Panc1 (cell line): ENCODE data around the gene THEM4. TPM values are rescaled to one million over a fixed set of nuclear protein-coding genes. Genes with fewer than 3 reads are reported as not detected.
"Not testable (repeated sequence)": the region's sequence is repeated elsewhere in the genome, so short reads cannot be mapped to it uniquely, and the experiment has no call there.

ENCODE experiments used
- ATAC-seq: fragments of 200-7000 bp; cut with Tn5 transposase; 2 replicates; pipeline ENCODE4 v1.9.1; 2020; ENCODE audit warnings: mild to moderate bottlenecking, moderate library complexity
- BruUV-seq: library from RNA; stranded (reverse); fragments of 400-500 nt; replicated peaks from 2 replicates; lab custom pipeline; 2021; lab: Mats Ljungman, UMichigan
- CTCF ChIA-PET: fragments of 300-600 bp; sonication (Branson Sonifier 250); formaldehyde crosslinking; loops from one replicate; lab custom pipeline; 2022; ENCODE audit warnings: antibody characterized with exemption; lab: Charles Lee
- POLR2A ChIA-PET: fragments of 300-600 bp; sonication (Branson Sonifier 250); formaldehyde crosslinking; loops from one replicate; lab custom pipeline; 2022; ENCODE audit warnings: antibody characterized with exemption; lab: Charles Lee
- DNase-seq: peaks from one replicate; pipeline ENCODE4 v3.0.0-alpha.2; 2010; ENCODE audit warnings: low read depth, low spot score
- H3K27ac ChIP-seq: 2 replicates; pipeline ENCODE4 v1.5.1; 2011; ENCODE audit warnings: mild to moderate bottlenecking, low read length, inconsistent platforms
- H3K27me3 ChIP-seq: fragments of 200-500 bp; sonication (Bioruptor generic); 2 replicates; pipeline ENCODE4 v1.6.0; 2014; ENCODE audit warnings: low read length, inconsistent platforms; ENCODE audit not compliant: control insufficient read depth, insufficient read depth
- H3K36me3 ChIP-seq: fragments of 200-500 bp; sonication (Bioruptor generic); 2 replicates; pipeline ENCODE4 v1.5.1; 2014; ENCODE audit warnings: inconsistent platforms, mild to moderate bottlenecking, low read length, moderate library complexity; ENCODE audit not compliant: control insufficient read depth, insufficient read depth
- H3K4me1 ChIP-seq: 2 replicates; pipeline ENCODE4 v1.5.1; 2011; ENCODE audit warnings: inconsistent platforms, mild to moderate bottlenecking, low read length, moderate library complexity; ENCODE audit not compliant: control insufficient read depth, insufficient read depth
- H3K4me3 ChIP-seq, 2 experiments: 2 replicates each; pipeline ENCODE4 v1.5.1; 2011 to 2012; ENCODE audit warnings: low read depth in 2 of 2, low read length in 2 of 2, mild to moderate bottlenecking in 2 of 2, inconsistent platforms in 1 of 2, moderate library complexity in 1 of 2
- H3K9me3 ChIP-seq: fragments of 200-500 bp; sonication (Bioruptor generic); 2 replicates; pipeline ENCODE4 v1.5.1; 2014; ENCODE audit warnings: low read depth, mild to moderate bottlenecking, inconsistent platforms, low read length, moderate library complexity; ENCODE audit not compliant: control insufficient read depth, insufficient read depth
- CTCF ChIP-seq: fragments of 450-650 bp; IDR thresholded peaks from 2 replicates; pipeline ENCODE4 v1.5.1; 2017; ENCODE audit warnings: mild to moderate bottlenecking
- POLR2AphosphoS5 ChIP-seq: IDR thresholded peaks from 2 replicates; pipeline ENCODE4 v1.6.1; 2012; ENCODE audit warnings: mild to moderate bottlenecking, low read depth, low read length, moderate library complexity
- SIN3A ChIP-seq: IDR thresholded peaks from 2 replicates; pipeline ENCODE4 v1.6.1; 2012; ENCODE audit warnings: low read depth, mild to moderate bottlenecking, low read length, moderate library complexity, borderline replicate concordance; ENCODE audit not compliant: insufficient read depth
- TCF7L2 ChIP-seq: IDR thresholded peaks from 2 replicates; pipeline ENCODE4 v1.6.1; 2011; ENCODE audit warnings: mild to moderate bottlenecking, low read depth, low read length, inconsistent platforms
- in situ Hi-C: cut with HindIII; loops from 2 replicates; pipeline ENCODE4 v1.10.0; 2016; ENCODE audit warnings: low sequenced_read_pairs, low pct_unique_long_range_greater_than_20kb
- intact Hi-C: fragments of 100-400 bp; cut with micrococcal nuclease; formaldehyde crosslinking; loops from one replicate; pipeline ENCODE4 v1.10.0; 2022; ENCODE audit not compliant: unreplicated experiment
- total RNA-seq: library from RNA; stranded (reverse); gene quantifications from one replicate; pipeline ENCODE4 v1.2.1, GENCODE V29; 2021; ENCODE audit not compliant: unreplicated experiment
- TF ChIP-seq, protein P1 (sequence below), 2 experiments: IDR thresholded peaks; 2 replicates each; pipeline ENCODE4 v1.6.1; 2011 to 2012; ENCODE audit warnings: low read depth in 2 of 2, control low read depth in 1 of 2, low read length in 1 of 2, mild to moderate bottlenecking in 1 of 2, moderate library complexity in 1 of 2; ENCODE audit not compliant: insufficient read depth in 1 of 2

The THEM4 gene
- total RNA-seq, 1 experiment from 2014 or later: 21.8 TPM

GRCh38 chr1:151905070-151905442 lies 4.3 kb downstream of the THEM4 start:
- no peaks in the 10 kb centered on the region; the same call in 1 of the 2 replicates for H3K36me3 ChIP-seq
- CTCF ChIA-PET: no interaction called here
- no peak overlapping the region for H3K27ac ChIP-seq
- POLR2A ChIA-PET: interaction anchor here (0.5 kb wide), 1 partner anchor 21 kb away, joined by 4 read pairs; no protein-coding TSS in a partner anchor
- H3K4me1 ChIP-seq: peaks cover 1% of the 10 kb centered on the region; the same call in 1 of the 2 replicates
- H3K4me3 ChIP-seq: no peak overlapping the region
- ATAC-seq (no peak), DNase-seq (no peak)
- in situ Hi-C loops: no loop called here
- TF ChIP-seq TCF7L2 (no peak), CTCF (no peak), SIN3A (no peak), POLR2AphosphoS5 (no peak)
- TF ChIP-seq, protein P1, sequence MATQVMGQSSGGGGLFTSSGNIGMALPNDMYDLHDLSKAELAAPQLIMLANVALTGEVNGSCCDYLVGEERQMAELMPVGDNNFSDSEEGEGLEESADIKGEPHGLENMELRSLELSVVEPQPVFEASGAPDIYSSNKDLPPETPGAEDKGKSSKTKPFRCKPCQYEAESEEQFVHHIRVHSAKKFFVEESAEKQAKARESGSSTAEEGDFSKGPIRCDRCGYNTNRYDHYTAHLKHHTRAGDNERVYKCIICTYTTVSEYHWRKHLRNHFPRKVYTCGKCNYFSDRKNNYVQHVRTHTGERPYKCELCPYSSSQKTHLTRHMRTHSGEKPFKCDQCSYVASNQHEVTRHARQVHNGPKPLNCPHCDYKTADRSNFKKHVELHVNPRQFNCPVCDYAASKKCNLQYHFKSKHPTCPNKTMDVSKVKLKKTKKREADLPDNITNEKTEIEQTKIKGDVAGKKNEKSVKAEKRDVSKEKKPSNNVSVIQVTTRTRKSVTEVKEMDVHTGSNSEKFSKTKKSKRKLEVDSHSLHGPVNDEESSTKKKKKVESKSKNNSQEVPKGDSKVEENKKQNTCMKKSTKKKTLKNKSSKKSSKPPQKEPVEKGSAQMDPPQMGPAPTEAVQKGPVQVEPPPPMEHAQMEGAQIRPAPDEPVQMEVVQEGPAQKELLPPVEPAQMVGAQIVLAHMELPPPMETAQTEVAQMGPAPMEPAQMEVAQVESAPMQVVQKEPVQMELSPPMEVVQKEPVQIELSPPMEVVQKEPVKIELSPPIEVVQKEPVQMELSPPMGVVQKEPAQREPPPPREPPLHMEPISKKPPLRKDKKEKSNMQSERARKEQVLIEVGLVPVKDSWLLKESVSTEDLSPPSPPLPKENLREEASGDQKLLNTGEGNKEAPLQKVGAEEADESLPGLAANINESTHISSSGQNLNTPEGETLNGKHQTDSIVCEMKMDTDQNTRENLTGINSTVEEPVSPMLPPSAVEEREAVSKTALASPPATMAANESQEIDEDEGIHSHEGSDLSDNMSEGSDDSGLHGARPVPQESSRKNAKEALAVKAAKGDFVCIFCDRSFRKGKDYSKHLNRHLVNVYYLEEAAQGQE (IDR thresholded peaks at IDR 0.05; ENCODE audit: insufficient read depth in 1 of 2, low read depth in 2 of 2, low read length in 1 of 2): no peak
- intact Hi-C loops: no loop called here
- no peaks in the 10 kb centered on the region for H3K27me3 ChIP-seq
- H3K9me3 ChIP-seq: peaks cover 24% of the 10 kb centered on the region; the same call in 1 of the 2 replicates
- BruUV-seq: no TSS peak

DNA sequence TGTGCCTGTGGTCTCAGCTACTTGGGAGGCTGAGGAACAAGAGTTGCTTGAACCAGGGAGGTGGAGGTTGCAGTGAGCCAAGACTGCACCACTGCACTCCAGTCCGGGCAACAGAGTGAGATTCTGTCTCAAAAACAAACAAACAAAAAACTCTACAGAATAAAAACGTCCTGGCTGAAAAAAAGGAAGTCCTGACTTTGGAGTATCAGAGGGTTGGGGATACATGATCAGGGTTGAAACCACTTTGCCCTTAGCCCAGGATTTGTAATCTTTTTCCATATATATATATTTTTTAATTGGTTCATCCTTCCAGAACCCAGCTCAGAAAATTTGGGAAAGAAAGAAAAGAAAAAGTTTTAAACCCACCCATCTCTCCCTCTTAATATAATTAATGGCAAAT lies 6.5 kb downstream of the THEM4 start:
- intact Hi-C loops: no loop called here
- POLR2A ChIA-PET: no interaction called here
- H3K4me3 ChIP-seq: no peak overlapping the region
- peaks cover 8% of the 10 kb centered on the region for H3K4me1 ChIP-seq
- peaks cover 14% of the 10 kb centered on the region; the same call in 1 of the 2 replicates for H3K9me3 ChIP-seq
- BruUV-seq: no TSS peak
- no peak for TF ChIP-seq TCF7L2
- TF ChIP-seq SIN3A: no peak
- TF ChIP-seq CTCF: no peak
- no peak for TF ChIP-seq POLR2AphosphoS5
- TF ChIP-seq, protein P1 (IDR thresholded peaks at IDR 0.05; ENCODE audit: insufficient read depth in 1 of 2, low read depth in 2 of 2, low read length in 1 of 2): no peak
- in situ Hi-C loops: no loop called here
- ATAC-seq (no peak), DNase-seq (no peak)
- H3K27me3 ChIP-seq: no peaks in the 10 kb centered on the region
- CTCF ChIA-PET: no interaction called here
- no peaks in the 10 kb centered on the region for H3K36me3 ChIP-seq
- H3K27ac ChIP-seq: no peak overlapping the region

- in situ Hi-C loops, POLR2A ChIA-PET, DNase-seq, CTCF ChIA-PET, H3K27ac ChIP-seq, H3K27me3 ChIP-seq, BruUV-seq, H3K36me3 ChIP-seq, ATAC-seq, H3K4me3 ChIP-seq, intact Hi-C loops, H3K9me3 ChIP-seq: not testable (repeated sequence)
- H3K4me1 ChIP-seq: peaks cover 10% of the 10 kb centered on the region
Measured at GRCh38 chr1:151900804-151901203, 8.5 kb downstream of the THEM4 start.
